PFSK-1 (cell line): Measurements from ENCODE around the gene GPR55.
A peak's percentile ranks its signal among the peaks of the same experiment; 100 is the strongest.

ENCODE experiments used
- FOXP2 ChIP-seq: optimal IDR thresholded peaks from 2 replicates; pipeline ENCODE3; 2011; ENCODE audit warnings: borderline replicate concordance, control low read depth, inconsistent platforms; ENCODE audit not compliant: insufficient read depth; ENCODE audit errors: extremely low read length, extremely low read depth
- POLR2AphosphoS5 ChIP-seq: IDR thresholded peaks from 2 replicates; pipeline ENCODE4 v1.6.1; 2012; ENCODE audit warnings: low read depth, mild to moderate bottlenecking, control low read depth, low read length, moderate library complexity
- REST ChIP-seq, 2 experiments: IDR thresholded peaks; 2 replicates each; pipeline versions ENCODE4 v1.6.1 to v1.8.0; 2011 to 2012; ENCODE audit warnings: low read depth in 2 of 2, low read length in 2 of 2, control low read depth in 1 of 2, inconsistent platforms in 1 of 2, mild to moderate bottlenecking in 1 of 2, moderate library complexity in 1 of 2; ENCODE audit not compliant: insufficient read depth in 1 of 2
- SIN3A ChIP-seq: IDR thresholded peaks from 2 replicates; pipeline ENCODE4 v1.6.1; 2012; ENCODE audit warnings: mild to moderate bottlenecking, low read length, moderate library complexity, borderline replicate concordance; ENCODE audit not compliant: insufficient read depth
- TAF1 ChIP-seq: IDR thresholded peaks from 2 replicates; pipeline ENCODE4 v1.6.1; 2012; ENCODE audit warnings: low read length, control low read depth, borderline replicate concordance; ENCODE audit not compliant: insufficient read depth

Gene GPR55

GRCh38 chr2:230908595-230909191 lies 16.3 kb downstream of the GPR55 start:
- TF ChIP-seq REST (IDR thresholded peaks at IDR 0.05; ENCODE audit: insufficient read depth in 1 of 2, low read depth in 2 of 2, low read length in 2 of 2) (no peak), TAF1 (no peak), FOXP2 (peak; percentile 74), SIN3A (no peak), POLR2AphosphoS5 (no peak)

- TF ChIP-seq FOXP2 (no peak), TAF1 (no peak), REST (IDR thresholded peaks at IDR 0.05; ENCODE audit: insufficient read depth in 1 of 2, low read depth in 2 of 2, low read length in 2 of 2) (no peak), POLR2AphosphoS5 (no peak), SIN3A (no peak)
Observed at GRCh38 chr2:230908092-230908594, 16.9 kb downstream of the GPR55 start.

GRCh38 chr2:230907361-230908091 lies 17.5 kb downstream of the GPR55 start:
- TF ChIP-seq SIN3A (no peak), TAF1 (no peak), FOXP2 (no peak), REST (IDR thresholded peaks at IDR 0.05; ENCODE audit: insufficient read depth in 1 of 2, low read depth in 2 of 2, low read length in 2 of 2) (no peak), POLR2AphosphoS5 (no peak)

GRCh38 chr2:230906471-230907230 lies 18.4 kb downstream of the GPR55 start:
- TF ChIP-seq TAF1 (no peak), FOXP2 (no peak), POLR2AphosphoS5 (no peak), SIN3A (no peak), REST (IDR thresholded peaks at IDR 0.05; ENCODE audit: insufficient read depth in 1 of 2, low read depth in 2 of 2, low read length in 2 of 2) (no peak)
